Measurements from ENCODE around the gene SIPA1L2.
"Not testable (repeated sequence)": the region's sequence is repeated elsewhere in the genome, so short reads cannot be mapped to it uniquely, and the experiment has no call there.

Gene SIPA1L2

GRCh38 chr1:232614811-232615210 is 15.1 kb downstream of the SIPA1L2 start:
- DNase-seq: no peak

- DNase-seq: no peak
These were observed 16.1 kb downstream of the SIPA1L2 start for GRCh38 chr1:232613752-232614381.

GRCh38 chr1:232612836-232613235 is 17.1 kb downstream of the SIPA1L2 start:
- DNase-seq: not testable (repeated sequence)

GRCh38 chr1:232611834-232612233 is 18.1 kb downstream of the SIPA1L2 start:
- no peak for DNase-seq

GRCh38 chr1:232610902-232611745 is 18.8 kb downstream of the SIPA1L2 start:
- not testable (repeated sequence) for DNase-seq

GRCh38 chr1:232610192-232610901 is 19.6 kb downstream of the SIPA1L2 start:
- no peak for DNase-seq

- no peak for DNase-seq
These were observed 21.5 kb downstream of the SIPA1L2 start for GRCh38 chr1:232608427-232608826.

GRCh38 chr1:232602622-232603021 is 27.3 kb downstream of the SIPA1L2 start:
- DNase-seq: no peak

- no peak for DNase-seq
These were observed 29.3 kb downstream of the SIPA1L2 start for GRCh38 chr1:232600424-232601258.

GRCh38 chr1:232599178-232600041 is 30.5 kb downstream of the SIPA1L2 start:
- no peak for DNase-seq

- no peak for DNase-seq
These were observed 31.1 kb downstream of the SIPA1L2 start for GRCh38 chr1:232598837-232599177.

- no peak for DNase-seq
These were observed 31.8 kb downstream of the SIPA1L2 start for GRCh38 chr1:232598133-232598532.

- DNase-seq: no peak
These were observed 32.2 kb downstream of the SIPA1L2 start for GRCh38 chr1:232597721-232598120.

- DNase-seq: no peak
These were observed 33.1 kb downstream of the SIPA1L2 start for GRCh38 chr1:232596666-232597303.

GRCh38 chr1:232594768-232595698 is 34.9 kb downstream of the SIPA1L2 start:
- DNase-seq: no peak

- no peak for DNase-seq
These were observed 36.0 kb downstream of the SIPA1L2 start for GRCh38 chr1:232593717-232594502.

GRCh38 chr1:232591344-232591743 is 38.6 kb downstream of the SIPA1L2 start:
- DNase-seq: no peak

GRCh38 chr1:232590744-232591082 is 39.2 kb downstream of the SIPA1L2 start:
- DNase-seq: no peak

Measured in GDM1 (cell line).